Stomach (tissue), 4 donors: ENCODE results near the gene ANXA8.

Experiments used
- CTCF ChIP-seq, 7 experiments: fragments of 450-650 bp in 4 of 7; fragments of 200-600 bp in 3 of 7; sonication (generic) in 3 of 7; IDR thresholded peaks; one replicate each; pipeline ENCODE4 v1.5.1; 2016 to 2019; ENCODE audit warnings: antibody characterized with exemption in 7 of 7, control low read depth in 2 of 7, mild to moderate bottlenecking in 1 of 7
- EP300 ChIP-seq: sonication (generic); formaldehyde crosslinking; IDR thresholded peaks from one replicate; pipeline ENCODE4 v1.6.1; 2017; ENCODE audit warnings: antibody characterized with exemption
- POLR2A ChIP-seq, 4 donors: fragments of 450-650 bp; IDR thresholded peaks; one replicate each; pipeline ENCODE4 v1.6.1; 2016; ENCODE audit warnings: antibody characterized with exemption in 4 of 4, control low read depth in 2 of 4, mild to moderate bottlenecking in 1 of 4, moderate library complexity in 1 of 4

GRCh38 chr10:47454008-47454779, 29.7 kb downstream of the ANXA8 start:
- TF ChIP-seq CTCF (IDR thresholded peaks at IDR 0.05) (no peak), POLR2A (IDR thresholded peaks at IDR 0.05) (no peak), EP300 (no peak)
